ENCODE measurements around the gene SPATA16.
A peak's percentile ranks its signal among the peaks of the same experiment; 100 is the strongest.
"Not testable (repeated sequence)": the region's sequence is repeated elsewhere in the genome, so short reads cannot be mapped to it uniquely, and the experiment has no call there.

SPATA16 gene

GRCh38 chr3:172938788-172939187 is 202.2 kb downstream of the SPATA16 start:
- no peak for DNase-seq

DNA sequence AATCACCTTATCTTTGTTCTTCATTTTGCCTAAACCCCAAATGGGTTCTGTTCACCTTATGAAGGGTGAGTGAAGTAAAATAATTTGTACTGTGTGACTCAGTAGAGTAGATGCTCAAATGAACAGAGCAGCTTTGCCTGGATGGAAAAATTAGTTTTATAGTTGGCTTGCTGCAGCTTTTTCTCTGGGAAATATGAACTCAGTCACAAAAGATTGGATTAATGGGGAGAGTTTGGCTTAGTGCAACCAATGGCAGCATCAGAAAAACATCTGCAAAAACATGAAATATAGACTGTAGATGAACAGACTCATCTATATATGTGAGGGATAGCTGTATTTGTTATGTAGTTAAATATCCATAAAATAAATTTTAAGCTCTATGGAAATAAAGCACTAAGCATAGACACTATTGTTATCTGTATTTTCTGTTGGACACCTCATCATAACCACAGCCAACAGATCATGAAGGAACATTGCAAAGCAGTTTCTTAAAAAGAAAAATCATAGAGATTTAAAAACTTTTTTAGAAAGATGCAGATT is 209.2 kb downstream of the SPATA16 start:
- DNase-seq = no peak

DNA sequence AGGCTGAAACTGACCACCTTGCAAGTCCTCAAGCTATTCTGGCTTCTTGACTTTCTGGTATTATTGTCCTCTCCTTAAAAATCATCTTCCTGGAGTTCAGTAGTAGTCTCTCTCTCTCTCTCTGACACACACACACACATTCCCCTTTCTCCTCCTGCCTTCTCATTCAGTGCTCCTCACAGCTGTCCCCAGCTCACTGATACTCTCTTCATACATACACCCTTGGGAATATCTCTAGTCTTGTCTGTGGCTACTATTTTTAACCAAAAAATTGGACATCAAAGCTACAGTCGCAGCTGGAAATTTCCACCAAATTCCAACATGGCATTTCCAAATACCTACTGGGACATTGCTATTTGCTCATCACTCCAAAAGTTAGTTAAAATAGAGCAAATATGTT is 211.6 kb downstream of the SPATA16 start:
- DNase-seq = no peak

- no peak for DNase-seq
Observed at GRCh38 chr3:172924546-172924945, 216.5 kb downstream of the SPATA16 start.

- no peak for DNase-seq
Observed at GRCh38 chr3:172919297-172919683, 221.7 kb downstream of the SPATA16 start.

DNA sequence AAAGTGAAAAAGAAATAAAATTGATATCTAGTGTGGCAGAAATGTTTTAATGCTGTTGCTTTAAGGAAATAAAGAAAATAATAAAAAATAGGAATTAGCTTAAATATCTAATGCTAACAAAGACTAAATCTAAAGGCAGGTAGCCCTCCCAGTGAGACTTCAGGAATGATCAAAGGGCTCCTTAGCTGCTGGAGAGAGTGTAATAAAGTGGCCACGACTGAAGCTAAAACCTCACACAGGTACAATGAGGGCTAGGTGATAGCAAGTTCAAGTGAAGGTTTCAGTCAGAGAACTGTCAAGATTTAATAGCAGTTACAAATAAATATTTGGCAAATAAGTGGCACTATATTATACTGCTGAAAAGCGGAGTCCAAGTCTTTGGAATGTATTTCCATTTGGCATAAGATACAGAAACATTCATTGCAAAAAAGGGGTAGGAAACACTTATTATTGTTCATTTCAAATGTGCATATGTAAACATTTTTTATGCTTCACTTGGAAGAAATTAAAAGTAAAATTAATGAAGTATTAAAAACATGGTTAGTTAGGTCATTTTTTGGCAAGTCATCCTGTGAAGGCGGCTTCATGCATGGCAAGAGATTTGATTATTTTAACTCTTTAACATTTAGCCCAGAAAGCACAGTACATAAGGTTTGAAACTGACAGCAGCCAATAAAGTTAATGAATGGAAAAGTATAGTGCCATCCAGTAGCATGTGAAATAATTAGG is 222.3 kb downstream of the SPATA16 start:
- no peak for DNase-seq

DNA sequence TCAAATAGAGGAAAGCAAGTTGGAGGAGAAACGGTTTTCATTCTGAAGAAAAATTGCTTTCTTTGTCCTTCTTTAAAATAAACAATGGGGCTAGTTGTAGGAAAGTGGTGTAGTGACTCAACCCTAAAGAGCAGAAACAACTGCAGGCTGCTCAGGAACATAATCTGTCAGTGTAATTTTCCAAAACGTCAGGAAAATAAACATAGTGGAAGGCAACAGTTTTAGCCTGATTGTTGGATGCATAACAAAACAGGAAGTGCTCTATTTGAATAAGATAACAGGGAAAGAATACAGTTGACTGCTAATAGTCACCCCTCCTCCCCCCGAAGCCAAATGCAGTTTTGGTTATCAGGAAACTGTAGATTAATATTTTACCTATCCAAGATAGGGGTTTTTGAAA is 222.9 kb downstream of the SPATA16 start:
- no peak for DNase-seq

DNA sequence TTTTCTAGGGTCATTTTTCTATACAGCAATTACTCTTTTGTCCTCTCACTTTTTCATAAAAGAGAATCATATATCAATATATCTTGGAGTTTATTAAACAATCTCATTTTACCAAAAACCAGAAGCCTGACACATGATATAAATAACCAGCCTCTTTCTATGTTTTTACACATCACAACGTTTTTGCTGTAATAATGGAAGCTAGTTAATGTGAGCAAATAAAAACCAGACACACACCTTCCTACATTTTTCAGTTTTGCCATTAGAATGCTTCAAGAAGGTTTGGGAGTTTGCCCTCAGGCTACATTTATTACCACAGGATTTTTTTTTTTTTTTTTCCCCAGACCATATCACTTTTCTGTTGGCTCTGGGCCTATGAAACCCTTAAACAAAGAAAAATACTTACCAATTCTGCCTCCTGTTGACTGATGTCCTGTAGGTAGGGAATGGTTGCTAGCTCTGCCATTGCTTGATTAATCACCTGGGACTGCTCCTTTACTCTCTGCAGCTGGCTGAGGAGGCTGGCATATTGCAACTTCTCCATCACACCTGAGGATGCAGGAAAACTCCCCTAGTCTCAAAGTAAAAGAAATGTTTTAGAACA is 225.0 kb downstream of the SPATA16 start:
- no peak for DNase-seq

- DNase-seq = no peak
Observed at GRCh38 chr3:172914854-172915253, 226.2 kb downstream of the SPATA16 start.

- no peak for DNase-seq
Observed at GRCh38 chr3:172913911-172914655, 227.0 kb downstream of the SPATA16 start.

- DNase-seq = no peak
Observed at GRCh38 chr3:172911142-172911541, 229.9 kb downstream of the SPATA16 start.

- DNase-seq = no peak
Observed at GRCh38 chr3:172908771-172909270, 232.2 kb downstream of the SPATA16 start.

DNA sequence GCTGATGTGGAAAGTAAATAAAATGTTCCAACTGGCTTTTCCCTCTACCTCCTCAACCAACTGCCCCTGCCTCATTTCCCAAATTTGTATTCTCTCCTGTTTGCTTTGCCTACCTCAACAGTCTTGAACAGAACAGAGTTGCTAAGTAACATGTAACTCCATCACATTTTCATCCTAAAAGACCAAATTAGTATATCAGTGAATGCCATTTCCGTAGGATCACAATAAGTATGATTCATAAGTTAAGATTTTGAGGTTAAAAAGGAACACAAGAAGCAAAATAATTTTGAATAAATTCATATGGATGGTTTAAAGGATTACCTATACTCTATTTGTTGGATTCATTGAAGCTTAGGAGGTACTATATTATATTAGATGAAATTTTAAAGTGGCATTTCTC is 235.6 kb downstream of the SPATA16 start:
- no peak for DNase-seq

DNA sequence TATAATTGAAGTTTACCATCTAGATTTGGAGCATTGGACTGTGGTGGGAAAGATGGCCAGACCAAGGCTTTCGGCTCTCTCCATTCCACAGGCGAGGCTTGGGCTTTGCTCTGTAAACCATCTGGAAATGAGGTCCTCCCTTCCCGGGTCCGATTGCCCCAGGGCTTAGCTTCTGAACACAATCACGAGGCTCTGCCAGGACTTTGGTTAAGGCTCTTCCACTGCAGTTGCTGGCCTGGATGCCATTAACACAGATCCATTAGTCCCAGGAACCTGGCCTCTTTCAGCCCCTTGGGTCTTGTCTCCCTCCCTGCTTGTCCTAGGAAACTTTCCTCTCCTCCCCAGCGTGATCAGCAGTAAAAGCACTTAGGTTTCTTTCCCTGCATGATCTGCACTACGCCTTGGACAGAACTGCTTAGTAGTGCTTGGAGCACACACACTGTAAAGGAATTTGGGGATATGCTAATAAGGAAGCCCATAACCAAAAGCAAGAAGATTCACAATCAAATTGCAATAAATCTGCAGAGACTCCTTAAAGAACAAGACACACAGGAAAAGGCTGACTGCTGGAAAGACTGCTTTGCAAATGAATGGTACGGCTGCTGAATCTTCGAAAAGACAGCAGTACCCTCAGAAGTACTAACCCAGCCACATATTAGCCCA is 236.2 kb downstream of the SPATA16 start:
- DNase-seq = peak; percentile 10

DNA sequence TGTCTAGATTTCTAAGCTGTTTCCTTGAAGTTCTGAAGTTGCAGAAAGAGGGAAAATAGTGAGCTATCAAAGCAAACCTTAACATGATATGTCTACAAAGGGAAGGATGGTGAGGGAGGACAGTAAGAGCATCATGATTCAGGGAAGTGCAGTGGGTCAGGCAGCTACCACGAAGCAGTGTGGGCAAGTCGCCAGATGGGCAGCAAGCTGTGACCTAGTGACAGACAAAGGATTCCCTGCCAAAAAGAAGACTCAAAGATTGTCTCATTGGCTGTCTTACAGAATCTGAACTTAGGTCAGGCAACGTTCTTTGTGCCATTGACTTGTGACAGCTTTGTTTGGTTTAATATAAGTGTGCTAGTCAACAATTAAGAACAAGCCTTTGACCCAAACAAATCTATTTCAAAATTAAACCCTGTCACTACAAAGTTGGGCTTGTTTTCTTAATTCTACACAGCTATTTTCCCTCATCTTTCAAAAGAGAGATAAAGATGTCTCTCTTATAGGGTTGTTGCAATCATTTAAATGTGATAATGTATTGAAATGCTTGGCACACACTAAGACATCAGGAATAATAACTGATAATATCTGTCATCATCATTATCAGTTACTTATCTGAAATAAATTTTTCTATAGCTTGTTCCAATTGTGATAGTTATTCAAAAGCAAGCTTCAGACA is 237.3 kb downstream of the SPATA16 start:
- DNase-seq = no peak

GRCh38 chr3:172892158-172892557 is 248.9 kb downstream of the SPATA16 start:
- no peak for DNase-seq

DNA sequence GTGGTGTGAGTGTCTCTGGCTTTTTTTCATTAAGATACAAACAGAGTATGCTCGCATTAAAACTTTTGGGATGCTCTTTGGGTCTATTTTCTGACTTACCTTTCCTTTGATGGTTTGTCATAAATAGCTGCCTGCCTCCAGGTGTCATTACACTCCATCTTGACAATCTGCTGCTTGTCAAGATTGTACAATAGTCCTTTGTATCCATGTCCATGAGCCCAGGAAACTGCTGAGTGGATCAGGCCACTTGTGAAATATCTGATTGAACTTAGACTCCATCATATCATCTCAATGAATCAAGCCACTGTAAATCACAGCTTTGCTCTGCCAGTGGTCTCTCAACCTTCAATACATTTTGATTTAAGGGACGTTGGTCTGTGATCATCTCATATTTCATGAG is 255.3 kb downstream of the SPATA16 start:
- no peak for DNase-seq

DNA sequence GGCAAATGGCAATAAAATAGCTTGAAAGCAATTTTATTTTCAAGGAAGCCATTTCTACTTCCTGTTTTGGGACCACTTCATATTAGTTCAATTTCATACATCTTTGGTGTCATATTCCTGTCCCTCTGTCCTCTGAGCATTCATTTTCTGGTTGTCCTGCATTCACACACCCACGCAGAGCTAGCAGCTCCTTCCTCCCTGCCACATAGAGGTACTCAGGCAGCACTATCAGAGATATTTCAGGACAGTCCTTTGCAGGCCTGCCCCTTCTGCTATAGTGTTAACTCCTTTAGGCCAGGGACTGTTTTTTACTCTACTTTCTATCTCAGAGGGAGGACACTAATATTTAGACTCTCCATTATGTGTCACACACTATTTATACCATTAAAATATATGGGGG is 258.5 kb downstream of the SPATA16 start:
- no peak for DNase-seq

DNA sequence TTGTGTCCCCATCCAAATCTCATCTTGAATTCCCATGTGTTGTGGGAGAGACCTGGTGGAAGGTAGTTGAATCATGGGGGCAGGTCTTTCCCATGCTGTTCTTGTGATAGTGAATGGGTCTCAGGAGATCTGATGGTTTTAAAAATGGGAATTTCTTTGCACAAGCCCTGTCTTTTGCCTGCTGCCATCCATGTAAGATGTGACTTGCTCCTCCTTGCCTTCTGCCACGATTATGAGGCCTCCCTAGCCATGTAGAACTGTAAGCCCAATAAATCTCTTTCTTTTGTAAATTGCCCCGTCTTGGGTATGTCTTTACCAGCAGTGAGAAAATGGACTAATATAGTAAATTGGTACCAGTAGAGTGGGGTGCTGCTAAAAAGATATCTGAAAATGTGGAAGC is 261.7 kb downstream of the SPATA16 start:
- DNase-seq = not testable (repeated sequence)

DNA sequence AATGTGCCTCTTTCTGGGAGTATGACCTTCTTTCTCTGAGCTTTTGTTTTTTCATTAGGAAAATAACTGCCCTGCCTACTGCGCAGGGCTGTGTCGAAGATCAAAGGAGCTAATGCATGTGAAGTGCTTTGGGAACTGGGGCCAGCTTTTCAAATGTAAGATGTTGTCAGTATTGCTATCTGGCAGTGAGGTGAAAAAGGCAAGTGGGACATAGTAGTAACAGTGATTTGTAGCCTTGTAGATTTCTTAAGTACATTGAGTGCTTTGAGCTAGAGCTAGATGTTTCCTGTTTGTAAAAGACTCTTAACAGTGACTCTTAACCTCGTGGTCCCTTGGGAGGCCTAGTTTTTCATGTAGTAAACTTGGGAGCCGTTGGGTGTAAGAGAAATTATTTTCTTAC is 264.0 kb downstream of the SPATA16 start:
- DNase-seq = peak; percentile 23

DNA sequence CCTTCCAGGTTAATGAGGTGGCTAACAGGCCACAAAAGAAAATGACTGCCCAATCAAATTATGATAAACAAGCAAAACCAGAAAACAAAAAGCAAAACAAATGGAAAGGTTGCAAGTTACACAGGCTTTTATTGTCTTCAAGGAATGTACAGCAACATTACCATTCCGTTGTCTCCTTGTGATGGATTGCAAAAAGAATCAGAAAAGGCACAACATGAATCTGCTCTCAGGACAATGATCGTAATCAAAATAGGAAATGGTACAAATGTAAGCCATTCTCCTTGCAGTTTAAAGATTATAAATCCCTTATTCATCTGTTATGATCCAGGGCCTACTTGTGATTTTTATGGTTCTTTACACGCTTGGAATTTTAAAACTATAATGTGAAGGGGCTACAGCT is 264.7 kb downstream of the SPATA16 start:
- DNase-seq = no peak

DNA sequence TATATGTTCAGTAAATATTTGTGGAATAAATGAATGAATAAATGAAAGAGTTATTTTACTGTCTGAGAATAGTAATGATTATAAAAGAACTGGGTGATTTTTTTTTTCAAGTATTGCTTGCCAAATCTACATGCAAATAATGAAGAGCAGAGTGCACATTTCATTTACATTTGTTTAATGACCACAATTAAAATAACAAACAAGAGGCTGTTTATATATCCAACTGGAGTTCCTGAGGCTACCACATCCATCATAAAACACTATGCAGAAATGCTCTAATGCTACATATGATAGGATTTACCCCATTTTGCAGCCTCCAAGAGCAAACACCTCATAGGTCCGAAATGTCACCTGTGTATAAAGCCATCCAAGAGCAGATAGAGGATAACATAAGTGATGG is 266.0 kb downstream of the SPATA16 start:
- DNase-seq = no peak
